SK-N-MC (cell line): ENCODE results near the gene PIWIL4.

Source experiments
- EZH2 ChIP-seq: fragments of 200-600 bp; sonication (generic); IDR thresholded peaks from one replicate; pipeline ENCODE4 v1.6.1; 2017; ENCODE audit warnings: antibody characterized with exemption
- POLR2AphosphoS5 ChIP-seq: IDR thresholded peaks from 2 replicates; pipeline ENCODE4 v1.6.1; 2012; ENCODE audit warnings: mild to moderate bottlenecking, low read depth, low read length, borderline replicate concordance

- TF ChIP-seq EZH2: no peak
- TF ChIP-seq POLR2AphosphoS5: no peak
Measured at GRCh38 chr11:94604482-94604881, 37.3 kb downstream of the PIWIL4 start.
